Sigmoid colon (tissue), 7 donors: ENCODE data around the gene CFAP97D1. TPM values are rescaled to one million over a fixed set of nuclear protein-coding genes. Genes with fewer than 3 reads are reported as not detected.

ENCODE experiments used
- DNase-seq: peaks from one replicate; pipeline ENCODE4 v3.0.0-alpha.2; 2019
- H3K27ac ChIP-seq, 4 donors: fragments of 200-600 bp; sonication (generic); one replicate each; pipeline ENCODE4 v1.5.1; 2016 to 2019; ENCODE audit warnings: mild to moderate bottlenecking in 1 of 4
- H3K27me3 ChIP-seq, 3 donors: fragments of 200-600 bp; sonication (generic); one replicate each; pipeline ENCODE4 v1.5.1; 2019; ENCODE audit warnings: mild to moderate bottlenecking in 1 of 3
- H3K36me3 ChIP-seq, 4 donors: fragments of 200-600 bp; sonication (generic); one replicate each; pipeline ENCODE4 v1.5.1; 2016 to 2019
- H3K4me1 ChIP-seq, 4 donors: fragments of 200-600 bp; sonication (generic); one replicate each; pipeline ENCODE4 v1.5.1; 2017 to 2019
- H3K4me3 ChIP-seq, 4 donors: fragments of 200-600 bp; sonication (generic); one replicate each; pipeline ENCODE4 v1.5.1; 2017 to 2019; ENCODE audit warnings: mild to moderate bottlenecking in 2 of 4, moderate library complexity in 1 of 4
- H3K9me3 ChIP-seq, 4 donors: fragments of 200-600 bp in 3 of 4; sonication (generic) in 3 of 4; one replicate each; pipeline versions ENCODE4 v1.5.1 to v1.6.1; 2013 to 2019
- CTCF ChIP-seq, 4 experiments: fragments of 450-650 bp in 3 of 4; fragments of 200-600 bp in 1 of 4; IDR thresholded peaks; one replicate each; pipeline ENCODE4 v1.5.1; 2016 to 2019; ENCODE audit warnings: antibody characterized with exemption in 4 of 4, mild to moderate bottlenecking in 3 of 4, moderate library complexity in 2 of 4
- EP300 ChIP-seq, 4 donors: sonication (generic); formaldehyde crosslinking; IDR thresholded peaks; one replicate each; pipeline ENCODE4 v1.6.1; 2017; ENCODE audit warnings: antibody characterized with exemption in 4 of 4
- POLR2A ChIP-seq, 2 donors: fragments of 450-650 bp; IDR thresholded peaks; one replicate each; pipeline ENCODE4 v1.6.1; 2016; ENCODE audit warnings: antibody characterized with exemption in 2 of 2, mild to moderate bottlenecking in 2 of 2, moderate library complexity in 2 of 2
- POLR2AphosphoS5 ChIP-seq, 4 donors: sonication (generic); formaldehyde crosslinking; IDR thresholded peaks; one replicate each; pipeline ENCODE4 v1.6.1; 2017; ENCODE audit warnings: antibody characterized with exemption in 4 of 4
- WGBS, 2 donors: extraction: QIAGEN DNeasy Blood & Tissue Kit; methylation state at CpG; one replicate each; pipeline ENCODE4 v1.1.7; 2013; 5-methylcytosine and 5-hydroxymethylcytosine counted together
- intact Hi-C: fragments of 100-400 bp; cut with DNase I; formaldehyde crosslinking; loops from one replicate; pipeline ENCODE4 v1.15.1; 2023
- polyA plus RNA-seq, 3 donors: library from polyadenylated mRNA; stranded (reverse); fragments of 200-250 nt; gene quantifications; one replicate each; pipeline ENCODE4 v1.2.3, GENCODE V29; 2013
- total RNA-seq, 4 donors: library from RNA; depleted of rRNA; stranded (reverse); fragments of >200 nt; gene quantifications; one replicate each; pipeline ENCODE4 v1.1.0, GENCODE V29; 2016
- donor health status: healthy with polysubstance abuse.
- donor health status: Bipolar disorder and iron deficiency.
- donor health status: healthy.

Gene CFAP97D1
- total and polyA plus RNA-seq, 7 donors, result not detected

- TF ChIP-seq POLR2AphosphoS5 (IDR thresholded peaks at IDR 0.05), result no peak
- no peak for TF ChIP-seq CTCF (IDR thresholded peaks at IDR 0.05)
- TF ChIP-seq POLR2A (IDR thresholded peaks at IDR 0.05), result no peak
- TF ChIP-seq EP300 (IDR thresholded peaks at IDR 0.05), result no peak
- Histone ChIP-seq H3K9me3 (no peaks in the 10 kb centered on the region), H3K36me3 (peaks cover 0 to 38% (median 2%) of the 10 kb centered on the region in 4 donors), H3K4me3 (no peak overlapping the region), H3K4me1 (no peaks in the 10 kb centered on the region), H3K27ac (no peak overlapping the region), H3K27me3 (no peaks in the 10 kb centered on the region)
- intact Hi-C loops, result no loop called here
- no peak for DNase-seq
These were observed 24.9 kb downstream of the CFAP97D1 start for GRCh38 chr17:43805117-43805516.

GRCh38 chr17:43808076-43808475, 27.8 kb downstream of the CFAP97D1 start:
- 87 to 92% methylated on average over 4 of the region's 4 CpGs for WGBS, 2 donors
- Histone ChIP-seq H3K4me3 (no peak overlapping the region), H3K27ac (no peak overlapping the region), H3K4me1 (no peaks in the 10 kb centered on the region), H3K36me3 (peaks cover 0 to 44% (median 5%) of the 10 kb centered on the region in 4 donors), H3K9me3 (no peaks in the 10 kb centered on the region), H3K27me3 (no peaks in the 10 kb centered on the region)
- no peak for TF ChIP-seq POLR2A (IDR thresholded peaks at IDR 0.05)
- TF ChIP-seq CTCF (IDR thresholded peaks at IDR 0.05), result no peak
- TF ChIP-seq EP300 (IDR thresholded peaks at IDR 0.05), result no peak
- no peak for TF ChIP-seq POLR2AphosphoS5 (IDR thresholded peaks at IDR 0.05)
- intact Hi-C loops, result no loop called here
- DNase-seq, result no peak

GRCh38 chr17:43809121-43809520, 28.9 kb downstream of the CFAP97D1 start:
- intact Hi-C loops, result no loop called here
- no peak for DNase-seq
- 94% methylated on average over 5 of the region's 5 CpGs for WGBS, 2 donors
- no peak for TF ChIP-seq POLR2AphosphoS5 (IDR thresholded peaks at IDR 0.05)
- no peak for TF ChIP-seq POLR2A (IDR thresholded peaks at IDR 0.05)
- TF ChIP-seq CTCF (IDR thresholded peaks at IDR 0.05), result no peak
- no peak for TF ChIP-seq EP300 (IDR thresholded peaks at IDR 0.05)
- H3K27me3 ChIP-seq, result no peaks in the 10 kb centered on the region
- no peak overlapping the region for H3K4me3 ChIP-seq
- H3K9me3 ChIP-seq, result no peaks in the 10 kb centered on the region
- H3K36me3 ChIP-seq, result peaks cover 0 to 53% (median 7%) of the 10 kb centered on the region in 4 donors
- H3K4me1 ChIP-seq, result no peaks in the 10 kb centered on the region
- no peak overlapping the region for H3K27ac ChIP-seq

GRCh38 chr17:43810226-43810715, 30.0 kb downstream of the CFAP97D1 start:
- H3K36me3 ChIP-seq, result peaks cover 0 to 58% (median 7%) of the 10 kb centered on the region in 4 donors
- H3K4me3 ChIP-seq, result no peak overlapping the region
- intact Hi-C loops, result no loop called here
- H3K27me3 ChIP-seq, result no peaks in the 10 kb centered on the region
- DNase-seq, result no peak
- H3K9me3 ChIP-seq, result no peaks in the 10 kb centered on the region
- TF ChIP-seq POLR2A (IDR thresholded peaks at IDR 0.05) (no peak), POLR2AphosphoS5 (IDR thresholded peaks at IDR 0.05) (no peak), EP300 (IDR thresholded peaks at IDR 0.05) (no peak), CTCF (IDR thresholded peaks at IDR 0.05) (no peak)
- no peaks in the 10 kb centered on the region for H3K4me1 ChIP-seq
- H3K27ac ChIP-seq, result no peak overlapping the region
- 87 to 92% methylated on average over 4 of the region's 4 CpGs for WGBS, 2 donors

GRCh38 chr17:43810823-43811222, 30.6 kb downstream of the CFAP97D1 start:
- Histone ChIP-seq H3K27ac (no peak overlapping the region), H3K27me3 (no peaks in the 10 kb centered on the region), H3K36me3 (peaks cover 0 to 53% (median 7%) of the 10 kb centered on the region in 4 donors), H3K4me1 (no peaks in the 10 kb centered on the region), H3K4me3 (no peak overlapping the region), H3K9me3 (no peaks in the 10 kb centered on the region)
- no peak for TF ChIP-seq POLR2A (IDR thresholded peaks at IDR 0.05)
- no peak for TF ChIP-seq CTCF (IDR thresholded peaks at IDR 0.05)
- no peak for TF ChIP-seq EP300 (IDR thresholded peaks at IDR 0.05)
- TF ChIP-seq POLR2AphosphoS5 (IDR thresholded peaks at IDR 0.05), result no peak
- DNase-seq, result no peak
- WGBS, 2 donors, result 89 to 95% methylated on average over 5 of the region's 5 CpGs
- intact Hi-C loops, result no loop called here
